SU-DHL-6 (cell line): ENCODE measurements around the gene CUBN.

Experiments used
- CTCF ChIP-seq: fragments of 200-600 bp; sonication (generic); IDR thresholded peaks from one replicate; pipeline ENCODE4 v1.5.1; 2017; ENCODE audit warnings: antibody characterized with exemption, mild to moderate bottlenecking, low read length, moderate library complexity; ENCODE audit not compliant: insufficient read depth, poor library complexity, severe bottlenecking
- EZH2phosphoT487 ChIP-seq: fragments of 200-600 bp; sonication (generic), shearing (Covaris generic); conservative IDR thresholded peaks from 2 replicates; pipeline ENCODE4 v1.6.1; 2018; ENCODE audit warnings: mild to moderate bottlenecking, antibody characterized with exemption, low read length, moderate library complexity, mixed read lengths

- TF ChIP-seq CTCF: no peak
- TF ChIP-seq EZH2phosphoT487: no peak
These were observed 52.8 kb downstream of the CUBN start for GRCh38 chr10:17076626-17077345.
